Left lung (tissue), 10 donors: ENCODE measurements around the gene UBAC2. TPM values are rescaled to one million over a fixed set of nuclear protein-coding genes. Genes with fewer than 3 reads are reported as not detected.

Experiments used
- ATAC-seq: fragments of 200-7000 bp; cut with Tn5 transposase; one replicate; pipeline ENCODE4 v1.9.1; 2020; ENCODE audit warnings: moderate library complexity
- DNase-seq, 4 donors: peaks; one replicate each; pipeline ENCODE4 v3.0.0-alpha.2; 2013 to 2020
- H3K27ac ChIP-seq, 2 donors: fragments of 200-600 bp; sonication (generic) in 1 of 2; one replicate each; pipeline versions ENCODE4 v1.5.0 to v1.8.0; 2020 to 2021
- H3K27me3 ChIP-seq, 2 donors: fragments of 200-600 bp; sonication (generic) in 1 of 2; one replicate each; pipeline versions ENCODE4 v1.5.0 to v1.8.0; 2020 to 2021
- H3K36me3 ChIP-seq, 2 donors: fragments of 200-600 bp; sonication (generic) in 1 of 2; one replicate each; pipeline versions ENCODE4 v1.5.0 to v1.8.0; 2020 to 2021
- H3K4me1 ChIP-seq, 2 donors: fragments of 200-600 bp; one replicate each; pipeline ENCODE4 v1.8.0; 2021
- H3K4me3 ChIP-seq, 2 donors: fragments of 200-600 bp; sonication (generic) in 1 of 2; one replicate each; pipeline versions ENCODE4 v1.5.0 to v1.8.0; 2020 to 2021; ENCODE audit warnings: mild to moderate bottlenecking in 1 of 2
- H3K9me3 ChIP-seq, 2 donors: fragments of 200-600 bp; sonication (generic) in 1 of 2; one replicate each; pipeline versions ENCODE4 v1.5.0 to v1.8.0; 2020 to 2021
- CTCF ChIP-seq, 2 donors: fragments of 200-600 bp; sonication (generic) in 1 of 2; IDR thresholded peaks; one replicate each; pipeline versions ENCODE4 v1.5.0 to v1.8.0; 2021; ENCODE audit warnings: antibody characterized with exemption in 2 of 2
- intact Hi-C, 2 donors: fragments of 100-400 bp; cut with DNase I; formaldehyde crosslinking; loops; one replicate each; pipeline versions ENCODE4 v1.11.2 to v1.14.2; 2022
- polyA plus RNA-seq, 6 donors: library from polyadenylated mRNA; unstranded; fragments of 120-200 nt; gene quantifications; one replicate each; pipeline ENCODE4 v1.2.1, GENCODE V29; 2013; ENCODE audit not compliant: insufficient read length in 6 of 6
- total RNA-seq, 2 donors: library from RNA; stranded (reverse); fragmentation: NEBNext Ultra II Directional; extraction: Animal tissue kit (Norgen Biotek cat#: 25700); gene quantifications; one replicate each; pipeline ENCODE4 v1.2.1, GENCODE V29; 2021
- donor health status: DM: no; HTN: yes; CAD: no.
- donor health status: DM: no; HTN: no; CAD: no.

The UBAC2 gene
- total and polyA plus RNA-seq, 8 donors: 56.1 to 71.6 (median 66.4) TPM

DNA sequence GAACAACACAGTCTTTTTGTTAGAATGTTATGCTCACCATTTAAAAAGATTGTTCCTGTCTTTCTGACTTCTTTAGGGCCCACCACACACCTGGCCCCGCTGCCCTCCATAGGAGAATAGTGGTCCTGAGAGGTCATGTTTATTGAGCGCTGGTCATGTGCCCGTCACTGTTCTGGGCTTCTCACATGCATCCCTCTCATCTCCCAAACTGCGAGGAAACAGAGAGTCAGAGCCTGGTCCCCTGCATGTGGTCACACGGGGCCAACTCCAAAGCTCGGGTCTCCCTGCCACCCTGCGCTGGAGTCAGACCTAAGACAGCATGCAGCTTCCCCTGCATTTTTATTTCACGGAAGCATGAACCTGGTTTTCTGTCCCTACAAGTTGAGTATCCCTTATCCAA, 177.0 kb downstream of the UBAC2 start:
- peaks cover 0 to 17% of the 10 kb centered on the region in 2 donors for H3K36me3 ChIP-seq
- H3K27me3 ChIP-seq: no peaks in the 10 kb centered on the region
- no peak for DNase-seq
- no peak for TF ChIP-seq CTCF (IDR thresholded peaks at IDR 0.05)
- no peak for ATAC-seq
- no peak overlapping the region for H3K27ac ChIP-seq
- intact Hi-C loops: no loop called here
- H3K4me3 ChIP-seq: no peak overlapping the region
- H3K9me3 ChIP-seq: no peaks in the 10 kb centered on the region
- peaks cover 0 to 16% of the 10 kb centered on the region in 2 donors for H3K4me1 ChIP-seq

DNA sequence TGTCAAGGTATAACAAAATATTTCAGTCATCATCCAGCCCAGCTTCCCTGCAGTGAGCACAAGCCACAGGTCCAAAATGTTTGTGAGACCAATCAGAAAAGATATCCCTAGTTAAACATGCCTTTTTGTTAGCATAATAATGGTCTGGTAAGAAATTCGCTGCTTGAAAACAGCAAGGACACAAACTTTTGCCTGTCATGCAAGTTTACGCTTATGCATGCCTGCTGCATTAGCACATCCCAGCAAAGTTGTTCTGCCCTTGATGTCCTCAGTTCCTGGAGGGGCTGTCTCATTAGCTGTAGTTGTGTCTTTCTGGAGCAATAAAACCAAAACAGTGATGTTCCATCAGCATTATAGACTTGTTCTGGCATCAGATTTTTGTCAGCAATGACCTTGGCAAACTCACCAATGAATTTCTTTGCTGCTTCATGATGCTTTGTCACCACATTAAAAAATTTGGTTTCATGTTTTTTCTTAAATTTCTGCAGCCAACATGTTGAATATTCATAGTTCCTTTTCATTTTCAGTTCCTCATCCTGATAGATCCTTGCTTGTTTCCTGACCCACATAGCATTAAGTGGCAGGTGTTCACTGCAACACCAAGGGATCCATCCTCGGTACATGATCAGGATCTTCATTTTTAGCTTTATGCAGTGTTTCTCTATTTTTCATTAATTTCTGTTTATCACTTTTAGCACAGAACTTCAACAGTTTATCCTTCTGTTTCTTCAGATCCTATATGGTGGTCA, 178.5 kb downstream of the UBAC2 start:
- Histone ChIP-seq H3K27me3 (no peaks in the 10 kb centered on the region), H3K4me1 (peaks cover 0 to 20% of the 10 kb centered on the region in 2 donors), H3K9me3 (no peaks in the 10 kb centered on the region), H3K36me3 (peaks cover 0 to 17% of the 10 kb centered on the region in 2 donors), H3K4me3 (no peak overlapping the region), H3K27ac (no peak overlapping the region)
- intact Hi-C loops: no loop called here
- ATAC-seq (no peak), DNase-seq (no peak)
- no peak for TF ChIP-seq CTCF (IDR thresholded peaks at IDR 0.05)

DNA sequence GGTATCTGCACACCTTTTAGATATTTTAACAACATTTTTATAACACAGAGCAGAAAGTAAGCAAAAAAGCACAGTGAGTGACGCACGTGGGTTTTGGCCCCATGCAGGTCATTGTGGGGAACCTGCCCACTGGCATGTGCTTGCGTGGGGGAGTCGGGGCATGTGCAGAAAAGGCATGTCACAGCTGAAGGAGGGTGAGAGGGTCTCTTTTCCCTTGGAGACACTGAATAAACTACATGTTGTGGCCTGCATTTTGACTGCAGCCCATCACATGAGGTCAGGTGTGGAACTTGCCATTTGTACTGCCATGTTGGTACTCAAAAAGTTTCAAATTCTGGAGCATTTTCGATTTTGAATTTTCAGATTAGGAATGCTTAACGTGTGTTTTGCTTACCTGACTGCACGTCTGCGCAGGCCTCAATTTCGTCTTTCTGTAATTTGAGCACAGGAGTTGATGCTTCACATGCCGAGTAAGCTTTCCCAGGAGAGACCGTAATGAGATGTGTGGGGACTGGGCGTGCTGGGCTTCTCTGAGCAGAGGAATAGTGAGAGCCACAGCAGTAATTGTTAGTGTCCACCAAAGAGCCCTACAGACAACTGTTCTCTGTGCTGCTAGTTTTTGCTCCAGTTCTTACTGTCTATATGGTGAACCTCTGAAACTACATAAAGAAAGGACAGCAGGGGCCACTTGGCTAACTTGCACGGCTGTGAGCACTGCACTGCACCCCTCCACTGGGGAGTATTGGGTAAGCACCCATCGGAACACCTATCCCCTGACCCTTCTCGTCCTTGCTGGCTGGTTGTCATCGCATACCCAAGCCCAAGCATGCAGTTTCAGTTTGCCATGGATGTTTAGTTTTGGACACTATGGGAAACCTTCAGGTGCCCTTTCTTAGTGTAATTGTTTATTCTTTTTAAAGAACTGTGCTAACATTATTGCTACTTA, 179.5 kb downstream of the UBAC2 start:
- no peaks in the 10 kb centered on the region for H3K9me3 ChIP-seq
- peaks cover 0 to 18% of the 10 kb centered on the region in 2 donors for H3K4me1 ChIP-seq
- H3K4me3 ChIP-seq: no peak overlapping the region
- peaks cover 0 to 20% of the 10 kb centered on the region in 2 donors for H3K36me3 ChIP-seq
- ATAC-seq (no peak), DNase-seq (no peak)
- intact Hi-C loops: no loop called here
- H3K27me3 ChIP-seq: no peaks in the 10 kb centered on the region
- H3K27ac ChIP-seq: no peak overlapping the region
- TF ChIP-seq CTCF (IDR thresholded peaks at IDR 0.05): no peak

GRCh38 chr13:99380921-99381645, 180.4 kb downstream of the UBAC2 start:
- intact Hi-C loops: no loop called here
- Histone ChIP-seq H3K27ac (no peak overlapping the region), H3K9me3 (no peaks in the 10 kb centered on the region), H3K4me1 (peaks cover 0 to 9% of the 10 kb centered on the region in 2 donors), H3K36me3 (peaks cover 0 to 29% of the 10 kb centered on the region in 2 donors), H3K27me3 (no peaks in the 10 kb centered on the region), H3K4me3 (no peak overlapping the region)
- TF ChIP-seq CTCF (IDR thresholded peaks at IDR 0.05): no peak
- DNase-seq (no peak), ATAC-seq (no peak)
